ENCODE data around the gene GABRR2. TPM values are rescaled to one million over a fixed set of nuclear protein-coding genes. Genes with fewer than 3 reads are reported as not detected.

The GABRR2 gene
- total and polyA plus RNA-seq, 10 of the 15 experiments (the other 5 are each of a cell fraction or from before 2014, with no cell fraction given), result 0.16 to 0.72 (median 0.32) TPM; not detected in 2

- H4K20me1 ChIP-seq (ENCODE audit: control insufficient read depth, insufficient read depth), result no peaks in the 10 kb centered on the region
- ChIA-PET CTCF (interaction anchor here (4.1 kb wide), 1 partner anchor 92 kb away, joined by 13 read pairs; no protein-coding TSS in a partner anchor), SMC1A (ENCODE audit: uncharacterized antibody, unreplicated experiment) (interaction anchor here (1.1 to 1.2 kb wide), 2 partner anchors 62 to 82 kb away, joined by 3 read pairs; no protein-coding TSS in a partner anchor), POLR2A (interaction anchor here (0.6 kb wide), 1 partner anchor 366 kb away, joined by 3 read pairs; no protein-coding TSS in a partner anchor), RAD21 (ENCODE audit: unreplicated experiment) (no interaction called here)
- no peaks in the 10 kb centered on the region for H3K79me2 ChIP-seq (ENCODE audit: control insufficient read depth, insufficient read depth, low read length)
- in situ Hi-C loops (cut with MboI) (no loop called here), intact Hi-C loops (cut with micrococcal nuclease; ENCODE audit: unreplicated experiment) (loop anchor here (5.0 kb wide), 1 partner anchor 67 kb away; the partner anchor contains the start of gene UBE2J1)
- no peak overlapping the region for H3K4me2 ChIP-seq (ENCODE audit: control insufficient read depth, insufficient read depth)
- ATAC-seq (no peak), DNase-seq (ENCODE audit: low read depth, low spot score) (no peak), FAIRE-seq (no peak)
- H3K27ac ChIP-seq (ENCODE audit: control insufficient read depth, insufficient read depth), result no peak overlapping the region
- TF ChIP-seq MTA3 (IDR thresholded peaks at IDR 0.05; ENCODE audit: borderline replicate concordance, low read length) (no peak), MXI1 (IDR thresholded peaks at IDR 0.05; ENCODE audit: low read depth, low read length) (no peak), PBX3 (IDR thresholded peaks at IDR 0.05; ENCODE audit: insufficient replicate concordance, low read depth, low read length) (no peak), TCF7 (IDR thresholded peaks at IDR 0.05; ENCODE audit: borderline replicate concordance) (no peak), ASH2L (IDR thresholded peaks at IDR 0.05; ENCODE audit: borderline replicate concordance, low read depth) (no peak), RAD21 (IDR thresholded peaks at IDR 0.05; ENCODE audit: insufficient read depth, low read depth, low read length) (no peak), REST (IDR thresholded peaks at IDR 0.05; ENCODE audit: low read depth, low read length) (no peak), ZNF24 (IDR thresholded peaks at IDR 0.05) (no peak), ESRRA (IDR thresholded peaks at IDR 0.05; ENCODE audit: low read length) (no peak), KAT2A (conservative IDR thresholded peaks at IDR 0.05; ENCODE audit: control insufficient read depth, low read depth, low read length) (no peak), HDAC2 (IDR thresholded peaks at IDR 0.05) (no peak), CHD4 (IDR thresholded peaks at IDR 0.05) (no peak), RCOR1 (conservative IDR thresholded peaks at IDR 0.05; ENCODE audit: low read depth, low read length) (no peak), POLR2A (IDR thresholded peaks at IDR 0.05; ENCODE audit: low read depth, low read length) (no peak), SUZ12 (IDR thresholded peaks at IDR 0.05; ENCODE audit: unreplicated experiment) (no peak), FOS (IDR thresholded peaks at IDR 0.05; ENCODE audit: borderline replicate concordance, extremely low read depth, insufficient read length) (no peak), CBX5 (IDR thresholded peaks at IDR 0.05; ENCODE audit: low read depth) (no peak), E2F8 (IDR thresholded peaks at IDR 0.05; ENCODE audit: low read depth, partially characterized antibody) (no peak)
- no peak overlapping the region for H3K4me3 ChIP-seq
- H3K4me1 ChIP-seq (ENCODE audit: control insufficient read depth, insufficient read depth, low read length), result peaks cover 14% of the 10 kb centered on the region
- no peak overlapping the region for H2AFZ ChIP-seq (ENCODE audit: control insufficient read depth, low read depth, low read length)
- H3K9me3 ChIP-seq (replicated peaks; ENCODE audit: control insufficient read depth, insufficient read depth, low read length), result no peaks in the 10 kb centered on the region
- no peaks in the 10 kb centered on the region for H3K27me3 ChIP-seq (replicated peaks in 1 of 2; ENCODE audit: control insufficient read depth in 2 of 2, insufficient read depth in 2 of 2, low read length in 1 of 2)
- no peak overlapping the region for H3K9ac ChIP-seq (ENCODE audit: control insufficient read depth, insufficient read depth, low read length)
- no TSS peak for BruUV-seq (replicated peaks)
- no peaks in the 10 kb centered on the region for H3K36me3 ChIP-seq (ENCODE audit: control insufficient read depth in 2 of 2, insufficient read depth in 2 of 2, low read length in 1 of 2)
- 74% methylated on average over 15 of the region's 15 CpGs for WGBS (ENCODE audit: insufficient coverage, insufficient replicate concordance, low lambda C conversion rate, missing lambda C conversion rate)
Observed at GRCh38 chr6:89284963-89285735, 29.9 kb downstream of the GABRR2 start.
